SK-N-SH (cell line): ENCODE data around the gene GNG12. TPM values are rescaled to one million over a fixed set of nuclear protein-coding genes. Genes with fewer than 3 reads are reported as not detected.

Experiments
- CTCF ChIA-PET: fragments of 300-600, 350-600 bp; formaldehyde crosslinking; extraction: SDS; loops from one replicate; lab custom pipeline; 2021; lab: Yijun Ruan, JAX
- POLR2A ChIA-PET: fragments of 350-600 bp; sonication (Branson Sonifier 250); formaldehyde crosslinking; extraction: SDS; loops from one replicate; lab custom pipeline; 2020; ENCODE audit warnings: antibody characterized with exemption, inconsistent platforms; lab: Yijun Ruan, JAX
- DNase-seq: peaks from one replicate; pipeline ENCODE4 v3.0.0; 2012
- H2AFZ ChIP-seq: fragments of 200-600 bp; sonication (generic); 2 replicates; pipeline ENCODE4 v1.8.1; 2016; ENCODE audit warnings: antibody characterized with exemption, mild to moderate bottlenecking, low read depth
- H3F3A ChIP-seq: fragments of 200-600 bp; sonication (generic); replicated peaks from 2 replicates; pipeline ENCODE3; 2016; ENCODE audit warnings: antibody characterized with exemption, mild to moderate bottlenecking; ENCODE audit not compliant: insufficient read depth
- H3K27ac ChIP-seq, 2 experiments: fragments of 200-500 bp in 1 of 2; fragments of 200-600 bp in 1 of 2; sonication (Bioruptor generic) in 1 of 2; sonication (generic), shearing (Covaris generic) in 1 of 2; 2 replicates each; pipeline versions ENCODE4 v1.5.1 to v1.6.1; 2014 to 2016; ENCODE audit warnings: low read depth in 2 of 2, inconsistent platforms in 1 of 2, low read length in 1 of 2, mild to moderate bottlenecking in 1 of 2, mixed read lengths in 1 of 2
- H3K27me3 ChIP-seq: fragments of 200-600 bp; sonication (generic), shearing (Covaris generic); 2 replicates; pipeline ENCODE4 v1.6.1; 2016; ENCODE audit warnings: mixed run types; ENCODE audit not compliant: insufficient read depth
- H3K36me3 ChIP-seq, 2 experiments: fragments of 200-500 bp in 1 of 2; fragments of 200-600 bp in 1 of 2; sonication (Bioruptor generic) in 1 of 2; sonication (generic) in 1 of 2; replicated peaks in 1 of 2; 2 replicates each; pipeline versions ENCODE3 to v1.5.1; 2014 to 2016; ENCODE audit warnings: low read length in 1 of 2, mild to moderate bottlenecking in 1 of 2; ENCODE audit not compliant: insufficient read depth in 2 of 2, control insufficient read depth in 1 of 2
- H3K4me1 ChIP-seq, 2 experiments: fragments of 200-500 bp in 1 of 2; fragments of 200-600 bp in 1 of 2; sonication (Bioruptor generic) in 1 of 2; sonication (generic), shearing (Covaris generic) in 1 of 2; 2 replicates each; pipeline versions ENCODE4 v1.5.1 to v1.6.1; 2014 to 2016; ENCODE audit warnings: low read depth in 1 of 2, low read length in 1 of 2, mixed run types in 1 of 2; ENCODE audit not compliant: insufficient read depth in 2 of 2, control insufficient read depth in 1 of 2
- H3K4me2 ChIP-seq: fragments of 200-600 bp; sonication (generic), shearing (Covaris generic); 2 replicates; pipeline ENCODE4 v1.6.1; 2017; ENCODE audit warnings: mixed run types
- H3K4me3 ChIP-seq, 2 experiments: fragments of 200-500 bp in 1 of 2; fragments of 200-600 bp in 1 of 2; sonication (Bioruptor generic) in 1 of 2; sonication (generic), shearing (Covaris generic) in 1 of 2; 2 replicates each; pipeline versions ENCODE4 v1.5.1 to v1.8.1; 2014 to 2016; ENCODE audit warnings: low read depth in 2 of 2, inconsistent platforms in 1 of 2, low read length in 1 of 2, mild to moderate bottlenecking in 1 of 2, mixed read lengths in 1 of 2, moderate library complexity in 1 of 2
- H3K79me2 ChIP-seq: fragments of 200-600 bp; sonication (generic); 2 replicates; pipeline ENCODE4 v1.8.1; 2017; ENCODE audit warnings: mild to moderate bottlenecking; ENCODE audit not compliant: insufficient read depth
- H3K9ac ChIP-seq: fragments of 200-600 bp; sonication (generic); 2 replicates; pipeline ENCODE4 v1.6.1; 2017; ENCODE audit warnings: mixed run types
- H3K9me2 ChIP-seq: fragments of 200-600 bp; sonication (generic); 2 replicates; pipeline ENCODE4 v1.6.1; 2017; ENCODE audit warnings: mixed run types
- H3K9me3 ChIP-seq: fragments of 200-600 bp; sonication (generic); 2 replicates; pipeline ENCODE4 v1.6.1; 2017; ENCODE audit warnings: mixed run types, mild to moderate bottlenecking, moderate library complexity
- H4K20me1 ChIP-seq: fragments of 200-600 bp; sonication (generic); 2 replicates; pipeline ENCODE4 v1.6.1; 2017; ENCODE audit warnings: mild to moderate bottlenecking, mixed run types; ENCODE audit not compliant: insufficient read depth
- CTCF ChIP-seq: fragments of 200-600 bp; sonication (generic); IDR thresholded peaks from 2 replicates; pipeline ENCODE4 v1.6.1; 2017; ENCODE audit warnings: antibody characterized with exemption, mild to moderate bottlenecking, moderate library complexity
- EZH2phosphoT487 ChIP-seq: fragments of 200-600 bp; sonication (generic); IDR thresholded peaks from 2 replicates; pipeline ENCODE4 v1.6.1; 2017; ENCODE audit warnings: low read depth, mixed run types, mild to moderate bottlenecking, antibody characterized with exemption, moderate library complexity, borderline replicate concordance
- FOSL2 ChIP-seq: IDR thresholded peaks from 2 replicates; pipeline ENCODE4 v1.4.0; 2012; ENCODE audit warnings: low read depth, mild to moderate bottlenecking, moderate library complexity, borderline replicate concordance
- GABPA ChIP-seq: IDR thresholded peaks from 2 replicates; pipeline ENCODE4 v1.4.0; 2012; ENCODE audit warnings: low read depth, mild to moderate bottlenecking
- GATA2 ChIP-seq: sonication (generic); formaldehyde crosslinking; IDR thresholded peaks from 2 replicates; pipeline ENCODE4 v1.5.0; 2020; ENCODE audit warnings: mild to moderate bottlenecking, missing genetic modification reagents
- JUND ChIP-seq: IDR thresholded peaks from 2 replicates; pipeline ENCODE4 v1.4.0; 2012
- MXI1 ChIP-seq: IDR thresholded peaks from 2 replicates; pipeline ENCODE4 v1.6.1; 2012; ENCODE audit warnings: mild to moderate bottlenecking, low read depth, low read length, improper control_type of control experiment
- PBX3 ChIP-seq: IDR thresholded peaks from 2 replicates; pipeline ENCODE4; 2012
- RAD21 ChIP-seq: IDR thresholded peaks from 2 replicates; pipeline ENCODE4 v1.6.1; 2012; ENCODE audit warnings: mild to moderate bottlenecking, low read length
- RCOR1 ChIP-seq: fragments of 150-350 bp; IDR thresholded peaks from 2 replicates; pipeline ENCODE4 v1.6.1; 2017; ENCODE audit warnings: antibody characterized with exemption, low read length
- REST ChIP-seq: IDR thresholded peaks from 2 replicates; pipeline ENCODE4 v1.6.1; 2012; ENCODE audit warnings: mild to moderate bottlenecking, low read depth, low read length, moderate library complexity
- RFX5 ChIP-seq: IDR thresholded peaks from 2 replicates; pipeline ENCODE4 v1.6.1; 2012; ENCODE audit warnings: mild to moderate bottlenecking, improper control_type of control experiment, low read length
- SMC3 ChIP-seq: IDR thresholded peaks from 2 replicates; pipeline ENCODE4 v1.6.1; 2012; ENCODE audit warnings: low read depth, low read length, improper control_type of control experiment
- TAF1 ChIP-seq: IDR thresholded peaks from 2 replicates; pipeline ENCODE4 v1.6.1; 2012; ENCODE audit warnings: low read depth, mild to moderate bottlenecking, low read length, moderate library complexity, borderline replicate concordance
- TCF12 ChIP-seq: IDR thresholded peaks from 2 replicates; pipeline ENCODE4 v1.4.0; 2012
- USF2 ChIP-seq: fragments of 150-350 bp; IDR thresholded peaks from 2 replicates; pipeline ENCODE4 v1.6.1; 2017; ENCODE audit warnings: antibody characterized with exemption, low read length, low read depth, borderline replicate concordance
- YY1 ChIP-seq: IDR thresholded peaks from 2 replicates; pipeline ENCODE4 v1.4.0; 2012; ENCODE audit warnings: low read depth, mild to moderate bottlenecking
- WGBS: methylation state at CpG from one replicate; pipeline ENCODE4 v1.1.6; 2017; ENCODE audit warnings: low lambda C conversion rate; 5-methylcytosine and 5-hydroxymethylcytosine counted together
- polyA plus RNA-seq, 3 experiments: library from polyadenylated mRNA; depleted of rRNA; stranded (reverse); fragments of >200 nt; gene quantifications; 2 replicates each; pipeline ENCODE4 v1.2.3, GENCODE V29; 2012

Gene GNG12
- polyA plus RNA-seq, 1 of the 3 experiments (the other 2 are of a cell fraction): 41.2 TPM

GRCh38 chr1:67785847-67786753, 47.2 kb downstream of the GNG12 start:
- TF ChIP-seq EZH2phosphoT487 (no peak), TCF12 (peak; percentile 82)
- DNase-seq: no peak
- 75% methylated on average over 4 of the region's 4 CpGs for WGBS
- Histone ChIP-seq H3K9me3 (no peaks in the 10 kb centered on the region), H3K27ac (peak overlapping the region; percentile 58 to 81; a peak in 3 of 4 replicates), H3K9me2 (no peaks in the 10 kb centered on the region), H3K4me1 (peaks cover 4 to 27% of the 10 kb centered on the region in 2 experiments; a peak in 3 of 4 replicates), H3K4me3 (no peak overlapping the region; a peak in 1 of 4 replicates), H2AFZ (no peak overlapping the region), H3K9ac (no peak overlapping the region; the same call in 1 of the 2 replicates), H3K4me2 (peak overlapping the region; percentile 47; the same call in 1 of the 2 replicates), H3K36me3 (peaks cover 0 to 3% of the 10 kb centered on the region in 2 experiments), H3F3A (peaks cover 23% of the 10 kb centered on the region), H4K20me1 (peaks cover 26% of the 10 kb centered on the region), H3K27me3 (no peaks in the 10 kb centered on the region), H3K79me2 (peaks cover 91% of the 10 kb centered on the region)
- CTCF ChIA-PET: interaction anchor here (1.1 to 1.2 kb wide), 2 partner anchors 17 to 19 kb away, joined by 3 to 4 read pairs; no protein-coding TSS in a partner anchor
- POLR2A ChIA-PET: no interaction called here

- POLR2A ChIA-PET: no interaction called here
- no peaks in the 10 kb centered on the region for H3K9me3 ChIP-seq
- H3K27ac ChIP-seq: peak overlapping the region in 1 of 2 experiments; percentile 81; a peak in 2 of 4 replicates
- no peak overlapping the region for H3K4me3 ChIP-seq
- H3K4me2 ChIP-seq: peak overlapping the region; percentile 47; the same call in 1 of the 2 replicates
- no peaks in the 10 kb centered on the region for H3K9me2 ChIP-seq
- no peak overlapping the region for H2AFZ ChIP-seq
- 96% methylated on average over 6 of the region's 6 CpGs for WGBS
- CTCF ChIA-PET: interaction anchor here (0.6 kb wide), 1 partner anchor 16 kb away, joined by 3 read pairs; no protein-coding TSS in a partner anchor
- DNase-seq: no peak
- peaks cover 4 to 22% of the 10 kb centered on the region in 2 experiments; a peak in 3 of 4 replicates for H3K4me1 ChIP-seq
- H3K79me2 ChIP-seq: peaks cover 91% of the 10 kb centered on the region
- no peak overlapping the region for H3K9ac ChIP-seq
- H4K20me1 ChIP-seq: peaks cover 35% of the 10 kb centered on the region
- peaks cover 18% of the 10 kb centered on the region for H3F3A ChIP-seq
- peaks cover 0 to 3% of the 10 kb centered on the region in 2 experiments for H3K36me3 ChIP-seq
- no peaks in the 10 kb centered on the region for H3K27me3 ChIP-seq
- TF ChIP-seq GATA2 (CRISPR knock-in tag) (no peak), RCOR1 (no peak), RFX5 (no peak), GABPA (no peak), PBX3 (no peak), EZH2phosphoT487 (no peak), SMC3 (no peak), USF2 (no peak), MXI1 (no peak), RAD21 (no peak), TAF1 (no peak), FOSL2 (no peak), REST (no peak), YY1 (no peak), CTCF (no peak), JUND (no peak)
Measured at GRCh38 chr1:67784545-67785186, 48.6 kb downstream of the GNG12 start.
